ENCODE data around the gene LAMTOR5.

Gene LAMTOR5

GRCh38 chr1:110360431-110360830 lies 47.1 kb downstream of the LAMTOR5 start:
- no peak for TF ChIP-seq CTCF (IDR thresholded peaks at IDR 0.05; ENCODE audit: extremely low read depth, missing control alignments)
- DNase-seq (ENCODE audit: low spot score): no peak

GRCh38 chr1:110356379-110356778 lies 51.1 kb downstream of the LAMTOR5 start:
- DNase-seq (ENCODE audit: low spot score): no peak
- TF ChIP-seq CTCF (IDR thresholded peaks at IDR 0.05; ENCODE audit: extremely low read depth, missing control alignments): no peak

GRCh38 chr1:110355321-110355720 lies 52.2 kb downstream of the LAMTOR5 start:
- no peak for TF ChIP-seq CTCF (IDR thresholded peaks at IDR 0.05; ENCODE audit: extremely low read depth, missing control alignments)
- DNase-seq (ENCODE audit: low spot score): no peak

Data from GM20000 (cell line).